ENCODE results near the gene LAGE3.

Gene LAGE3

GRCh38 chrX:154437971-154438893 is 40.8 kb downstream of the LAGE3 start:
- TF ChIP-seq, protein P1, sequence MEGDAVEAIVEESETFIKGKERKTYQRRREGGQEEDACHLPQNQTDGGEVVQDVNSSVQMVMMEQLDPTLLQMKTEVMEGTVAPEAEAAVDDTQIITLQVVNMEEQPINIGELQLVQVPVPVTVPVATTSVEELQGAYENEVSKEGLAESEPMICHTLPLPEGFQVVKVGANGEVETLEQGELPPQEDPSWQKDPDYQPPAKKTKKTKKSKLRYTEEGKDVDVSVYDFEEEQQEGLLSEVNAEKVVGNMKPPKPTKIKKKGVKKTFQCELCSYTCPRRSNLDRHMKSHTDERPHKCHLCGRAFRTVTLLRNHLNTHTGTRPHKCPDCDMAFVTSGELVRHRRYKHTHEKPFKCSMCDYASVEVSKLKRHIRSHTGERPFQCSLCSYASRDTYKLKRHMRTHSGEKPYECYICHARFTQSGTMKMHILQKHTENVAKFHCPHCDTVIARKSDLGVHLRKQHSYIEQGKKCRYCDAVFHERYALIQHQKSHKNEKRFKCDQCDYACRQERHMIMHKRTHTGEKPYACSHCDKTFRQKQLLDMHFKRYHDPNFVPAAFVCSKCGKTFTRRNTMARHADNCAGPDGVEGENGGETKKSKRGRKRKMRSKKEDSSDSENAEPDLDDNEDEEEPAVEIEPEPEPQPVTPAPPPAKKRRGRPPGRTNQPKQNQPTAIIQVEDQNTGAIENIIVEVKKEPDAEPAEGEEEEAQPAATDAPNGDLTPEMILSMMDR (IDR thresholded peaks at IDR 0.05; ENCODE audit: unreplicated experiment in 3 of 3), result no peak

GRCh38 chrX:154436983-154437752 is 41.9 kb downstream of the LAGE3 start, which contains the start of gene GDI1:
Gene GDI1 (plus strand): TSS chrX:154437154. CDS start chrX:154437255, 101 bp downstream.
- Mint-ChIP-seq H3K4me3 (peak within 1 kb of the TSS; percentile 92 to 95 (median 94)), H3K9me3 (peaks cover 15% of the 10 kb centered on the region), H3K36me3 (ENCODE audit: low read depth) (peaks cover 41% of the 10 kb centered on the region), H3K4me1 (peaks cover 11% of the 10 kb centered on the region), H3K27me3 (ENCODE audit: low read depth) (no peaks in the 10 kb centered on the region), H3K27ac (peak within 1 kb of the TSS; percentile 84 to 92 (median 85))
- TF ChIP-seq, protein P1 (IDR thresholded peaks at IDR 0.05; ENCODE audit: unreplicated experiment in 3 of 3), result no peak

More at GRCh38 chrX:154437971-154438893, 40.8 kb downstream of the LAGE3 start:
- H3K4me1 Mint-ChIP-seq, result peaks cover 11% of the 10 kb centered on the region
- H3K9me3 Mint-ChIP-seq, result peaks cover 15% of the 10 kb centered on the region
- peaks cover 39% of the 10 kb centered on the region for H3K36me3 Mint-ChIP-seq (ENCODE audit: low read depth)
- peak overlapping the region; percentile 84 to 92 (median 85) for H3K27ac Mint-ChIP-seq
- no peaks in the 10 kb centered on the region for H3K27me3 Mint-ChIP-seq (ENCODE audit: low read depth)
- peak overlapping the region; percentile 92 to 95 (median 94) for H3K4me3 Mint-ChIP-seq

- peak overlapping the region; percentile 80 to 90 (median 83) for H3K4me3 Mint-ChIP-seq
- H3K27me3 Mint-ChIP-seq (ENCODE audit: low read depth), result no peaks in the 10 kb centered on the region
- H3K4me1 Mint-ChIP-seq, result peaks cover 11% of the 10 kb centered on the region
- H3K27ac Mint-ChIP-seq, result peak overlapping the region; percentile 72 to 85 (median 84)
- H3K9me3 Mint-ChIP-seq, result peaks cover 15% of the 10 kb centered on the region
- peaks cover 38% of the 10 kb centered on the region for H3K36me3 Mint-ChIP-seq (ENCODE audit: low read depth)
- TF ChIP-seq, protein P1 (IDR thresholded peaks at IDR 0.05; ENCODE audit: unreplicated experiment in 3 of 3), result no peak
These were observed 42.6 kb downstream of the LAGE3 start for GRCh38 chrX:154436374-154436982.

DNA sequence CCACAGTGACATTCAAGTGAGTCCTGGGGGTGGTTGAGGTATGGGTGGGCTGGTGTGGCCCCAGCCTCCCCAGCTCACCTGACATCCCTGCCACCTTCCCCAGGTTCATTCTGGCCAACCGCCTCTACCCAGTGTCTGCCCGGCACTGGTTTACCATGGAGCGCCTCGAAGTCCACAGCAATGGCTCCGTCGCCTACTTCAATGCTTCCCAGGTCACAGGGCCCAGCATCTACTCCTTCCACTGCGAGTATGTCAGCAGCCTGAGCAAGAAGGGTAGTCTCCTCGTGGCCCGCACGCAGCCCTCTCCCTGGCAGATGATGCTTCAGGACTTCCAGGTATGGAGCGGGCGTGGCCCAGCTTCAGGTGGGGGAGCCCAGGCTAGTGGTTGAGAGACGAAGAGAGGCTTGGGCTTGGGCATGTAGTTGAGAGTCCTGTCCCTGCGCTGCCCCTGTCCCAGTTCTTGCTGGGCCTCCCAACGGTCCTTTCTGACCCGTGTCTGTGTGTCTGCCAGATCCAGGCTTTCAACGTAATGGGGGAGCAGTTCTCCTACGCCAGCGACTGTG is 43.8 kb downstream of the LAGE3 start:
- peak overlapping the region; percentile 10 to 80 (median 11) for H3K4me3 Mint-ChIP-seq
- peaks cover 17% of the 10 kb centered on the region for H3K4me1 Mint-ChIP-seq
- peaks cover 45% of the 10 kb centered on the region for H3K36me3 Mint-ChIP-seq (ENCODE audit: low read depth)
- H3K27me3 Mint-ChIP-seq (ENCODE audit: low read depth), result no peaks in the 10 kb centered on the region
- H3K9me3 Mint-ChIP-seq, result peaks cover 21% of the 10 kb centered on the region
- peak overlapping the region in 1 of 3 experiments; percentile 20 for H3K27ac Mint-ChIP-seq
- TF ChIP-seq, protein P1 (IDR thresholded peaks at IDR 0.05; ENCODE audit: unreplicated experiment in 3 of 3), result no peak

DNA sequence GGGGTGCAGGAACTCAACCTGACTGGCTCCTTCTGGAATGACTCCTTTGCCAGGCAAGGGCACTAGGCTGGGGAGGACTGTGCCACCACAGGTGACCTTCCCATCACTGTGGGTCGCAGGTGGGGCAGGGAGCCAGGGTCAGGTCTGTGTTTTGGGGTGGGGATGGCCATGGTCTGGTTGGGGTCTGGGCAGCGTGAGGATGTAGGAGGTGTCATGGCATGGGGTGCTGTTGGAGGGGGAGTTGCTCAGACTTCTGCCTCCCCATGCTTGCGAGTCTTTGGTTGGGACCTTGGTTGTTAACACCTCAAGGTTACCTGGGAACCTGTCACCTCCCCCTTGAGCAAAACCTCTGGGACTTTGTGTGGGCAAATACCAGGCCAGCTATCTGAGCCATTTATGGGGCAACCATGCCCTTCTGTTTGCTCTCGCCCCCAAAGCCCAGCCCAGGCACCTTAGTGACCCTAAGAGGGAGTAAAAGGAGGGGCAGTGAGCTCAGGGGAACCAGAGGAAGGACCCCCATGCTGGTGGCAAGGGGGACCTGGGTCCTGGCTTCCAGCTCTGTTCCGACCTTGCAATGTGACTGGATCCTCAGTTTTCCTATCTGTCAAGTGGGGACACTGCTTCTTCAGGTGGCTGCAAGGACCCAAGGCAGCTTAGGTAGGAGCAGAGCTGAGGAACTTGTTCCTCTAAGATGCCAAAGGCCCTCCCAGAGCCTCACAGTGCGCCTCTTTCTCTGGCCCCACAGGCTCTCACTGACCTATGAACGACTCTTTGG is 44.5 kb downstream of the LAGE3 start:
- Mint-ChIP-seq H3K9me3 (peaks cover 24% of the 10 kb centered on the region), H3K4me1 (peaks cover 17% of the 10 kb centered on the region), H3K36me3 (ENCODE audit: low read depth) (peaks cover 42% of the 10 kb centered on the region), H3K27me3 (ENCODE audit: low read depth) (no peaks in the 10 kb centered on the region), H3K4me3 (no peak overlapping the region), H3K27ac (no peak overlapping the region)
- TF ChIP-seq, protein P1 (IDR thresholded peaks at IDR 0.05; ENCODE audit: unreplicated experiment in 3 of 3), result no peak
